HG03064 (cell line): ENCODE measurements around the gene ANKRD63.

Source experiments
- ATAC-seq: cut with Tn5 transposase; IDR thresholded peaks from one replicate; pipeline ENCODE4 v1.9.1; 2021; ENCODE audit warnings: low read depth; ENCODE audit not compliant: unreplicated experiment

Gene ANKRD63

GRCh38 chr15:40246496-40247280 lies 36.2 kb downstream of the ANKRD63 start:
- ATAC-seq: no peak

- ATAC-seq: no peak
Observed at GRCh38 chr15:40245666-40246450, 37.0 kb downstream of the ANKRD63 start.

GRCh38 chr15:40244961-40245523 lies 37.8 kb downstream of the ANKRD63 start:
- no peak for ATAC-seq

GRCh38 chr15:40243126-40243810 lies 39.6 kb downstream of the ANKRD63 start:
- no peak for ATAC-seq

- no peak for ATAC-seq
Observed at GRCh38 chr15:40242601-40243000, 40.3 kb downstream of the ANKRD63 start.

GRCh38 chr15:40242213-40242599 lies 40.7 kb downstream of the ANKRD63 start:
- no peak for ATAC-seq

GRCh38 chr15:40241269-40242212 lies 41.3 kb downstream of the ANKRD63 start:
- no peak for ATAC-seq

GRCh38 chr15:40240619-40241221 lies 42.1 kb downstream of the ANKRD63 start:
- no peak for ATAC-seq

- ATAC-seq: no peak
Observed at GRCh38 chr15:40239693-40240618, 42.9 kb downstream of the ANKRD63 start.

GRCh38 chr15:40239404-40239692 lies 43.5 kb downstream of the ANKRD63 start:
- no peak for ATAC-seq

GRCh38 chr15:40238532-40239403 lies 44.1 kb downstream of the ANKRD63 start, which contains the start of gene PAK6:
Gene PAK6 (plus strand): TSS chr15:40239063. CDS start chr15:40264786, 25,723 bp downstream.
- ATAC-seq: no peak

GRCh38 chr15:40235201-40235885 lies 47.5 kb downstream of the ANKRD63 start:
- no peak for ATAC-seq

- no peak for ATAC-seq
Observed at GRCh38 chr15:40234783-40235182, 48.1 kb downstream of the ANKRD63 start.

GRCh38 chr15:40233727-40234577 lies 48.9 kb downstream of the ANKRD63 start:
- ATAC-seq: no peak

GRCh38 chr15:40232625-40233070 lies 50.2 kb downstream of the ANKRD63 start:
- ATAC-seq: no peak
